ENCODE results near the gene CRADD.

CRADD gene

GRCh38 chr12:93808169-93808899 is 131.2 kb downstream of the CRADD start:
- DNase-seq (ENCODE audit: low read depth), result no peak

DNA sequence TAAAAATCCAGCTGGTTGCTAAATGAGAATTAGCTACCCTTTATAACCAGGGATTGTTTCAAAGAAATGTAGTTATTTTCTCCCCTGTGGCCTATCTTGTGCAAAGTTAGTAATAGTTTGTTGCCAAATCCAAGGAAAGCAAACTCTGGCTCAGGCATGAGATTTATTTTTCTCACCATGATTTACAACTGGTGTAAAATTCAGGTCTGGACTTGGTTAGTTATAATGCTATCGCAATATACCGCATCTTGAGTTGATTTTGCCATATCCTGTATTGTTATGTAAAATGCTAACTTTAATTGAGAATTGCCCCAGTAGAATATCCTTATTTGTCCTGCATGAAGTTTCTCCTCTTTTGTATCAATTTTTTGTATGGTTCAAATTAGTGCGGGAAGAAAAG is 135.5 kb downstream of the CRADD start:
- DNase-seq (ENCODE audit: low read depth), result peak; percentile 67

DNA sequence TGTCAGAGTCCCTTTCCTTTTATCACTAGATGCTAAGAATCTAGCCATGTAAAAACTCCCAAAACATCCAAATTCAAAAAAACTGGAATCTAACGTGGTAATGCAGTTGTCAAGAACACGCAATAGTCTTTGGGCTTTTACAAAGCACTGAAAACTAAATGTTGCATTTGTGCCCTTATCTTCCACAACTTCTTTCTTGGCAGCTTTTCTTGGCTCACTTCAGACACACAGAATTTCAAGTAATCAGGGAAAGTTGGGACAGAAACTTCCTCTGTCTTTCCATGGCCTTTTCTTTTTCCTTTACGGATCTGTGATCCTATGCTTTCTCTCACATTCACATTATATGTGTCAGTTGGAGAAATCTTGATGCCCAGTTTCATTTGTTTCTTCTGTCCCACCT is 136.0 kb downstream of the CRADD start:
- DNase-seq (ENCODE audit: low read depth), result no peak

DNA sequence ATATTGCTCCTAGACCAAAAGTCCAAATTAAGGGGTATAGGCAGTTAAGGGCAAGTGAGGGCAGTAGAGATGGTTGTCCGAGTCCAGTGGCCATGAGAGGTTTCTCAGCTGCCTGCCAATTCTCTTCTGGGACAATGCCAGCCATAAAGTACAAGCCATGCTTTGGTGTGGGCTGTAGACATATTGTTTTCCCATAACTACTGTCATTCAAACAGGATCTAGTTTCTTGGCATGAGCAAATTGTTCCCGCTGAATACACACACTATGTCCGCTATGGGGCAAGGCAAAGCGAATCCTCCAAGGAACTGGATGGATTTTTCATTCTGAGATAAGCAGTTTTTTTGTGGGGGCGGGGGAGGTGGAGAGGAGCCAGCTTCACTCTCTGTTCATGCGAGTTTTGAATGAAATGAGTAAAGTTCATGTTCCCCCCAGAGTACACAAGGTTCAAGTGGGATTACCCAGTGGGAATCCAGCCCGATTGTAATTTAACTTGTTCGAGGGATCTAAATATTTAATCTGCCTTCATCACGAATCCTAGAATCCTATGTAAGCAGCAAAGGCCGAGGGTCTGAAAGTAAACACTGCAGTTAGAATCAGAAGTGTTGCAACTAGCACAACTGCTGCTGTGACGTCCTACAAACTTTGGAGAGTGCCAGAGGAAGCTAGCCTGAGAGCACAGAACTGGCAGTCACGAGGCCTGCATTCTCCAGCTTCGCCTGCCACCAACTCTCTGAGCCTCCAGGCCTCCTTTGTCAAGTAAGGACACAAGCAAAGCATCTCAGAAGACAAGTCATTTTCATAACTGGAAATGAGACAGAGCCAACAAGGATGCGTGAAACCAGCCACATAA is 137.0 kb downstream of the CRADD start:
- no peak for DNase-seq (ENCODE audit: low read depth)

- no peak for DNase-seq (ENCODE audit: low read depth)
Measured at GRCh38 chr12:93818488-93819049, 141.4 kb downstream of the CRADD start.

DNA sequence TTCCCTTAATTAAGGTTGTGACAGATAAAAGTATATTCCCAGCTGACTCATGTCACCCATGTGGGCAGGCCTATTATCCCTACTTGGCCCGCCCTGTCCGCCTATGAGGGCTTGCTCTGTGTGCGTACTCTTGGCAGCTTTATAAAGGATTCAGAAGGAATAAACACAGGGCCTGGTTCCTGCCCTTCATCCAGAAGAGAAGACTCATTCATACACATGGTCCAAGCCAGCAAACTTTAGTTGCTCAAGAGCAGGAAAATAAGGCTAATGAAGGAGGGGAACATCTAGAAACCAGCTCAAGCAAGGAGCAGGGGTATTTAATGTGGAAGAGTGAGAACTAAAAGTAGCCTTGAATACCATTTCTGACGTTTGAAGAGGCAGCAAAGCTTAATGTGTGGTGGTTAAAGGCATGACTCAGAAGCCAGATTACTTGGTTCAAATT is 141.9 kb downstream of the CRADD start:
- DNase-seq (ENCODE audit: low read depth), result peak; percentile 69

- no peak for DNase-seq (ENCODE audit: low read depth)
Measured at GRCh38 chr12:93823616-93824391, 146.6 kb downstream of the CRADD start.

DNA sequence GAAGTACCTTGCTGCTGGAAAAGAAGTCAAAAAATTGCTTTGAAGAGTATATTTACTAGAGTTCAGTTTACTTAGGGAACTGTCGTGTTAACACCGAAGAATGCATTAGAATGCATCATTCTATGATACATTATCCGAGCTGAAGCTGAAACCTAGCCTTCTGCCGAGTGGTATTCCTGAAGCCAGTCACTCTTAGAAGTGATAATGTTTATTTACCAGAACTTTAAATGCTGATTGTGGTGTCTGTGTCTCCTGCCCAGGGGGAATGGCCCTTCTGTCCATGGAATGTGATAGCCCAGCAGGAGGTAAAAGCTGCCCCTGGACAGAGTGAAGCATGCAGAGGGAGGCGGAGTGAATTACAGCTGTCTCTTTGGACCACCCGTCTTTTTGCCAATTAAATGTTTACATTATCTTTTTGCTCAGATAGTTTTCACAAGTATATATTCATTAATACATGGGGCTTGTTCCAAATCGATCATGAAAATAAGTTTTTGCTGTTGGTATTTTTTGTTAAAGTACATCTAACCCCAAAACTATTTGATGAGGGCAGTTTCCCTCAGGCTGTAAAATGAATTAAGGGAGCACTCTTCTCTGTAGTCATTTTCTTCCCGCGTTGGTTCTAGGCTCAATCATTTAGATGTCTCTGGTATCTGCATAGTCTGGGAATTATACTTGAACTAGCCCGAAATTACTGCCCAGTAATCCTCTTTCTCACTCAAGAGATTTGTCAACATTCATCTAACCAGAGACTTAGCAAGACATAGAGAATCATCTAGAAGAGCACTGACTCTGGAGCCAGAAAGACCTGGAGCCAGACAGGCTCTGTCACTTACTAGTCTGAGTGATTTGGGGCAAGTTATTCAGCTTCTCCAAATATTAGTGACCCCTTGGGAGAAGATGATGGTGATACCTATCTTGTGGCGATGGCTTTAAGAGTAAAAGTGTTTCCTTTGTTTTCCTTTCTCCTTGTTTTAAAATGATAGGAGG is 147.6 kb downstream of the CRADD start:
- DNase-seq (ENCODE audit: low read depth), result no peak

GRCh38 chr12:93825501-93825888 is 148.3 kb downstream of the CRADD start:
- DNase-seq (ENCODE audit: low read depth), result no peak

DNA sequence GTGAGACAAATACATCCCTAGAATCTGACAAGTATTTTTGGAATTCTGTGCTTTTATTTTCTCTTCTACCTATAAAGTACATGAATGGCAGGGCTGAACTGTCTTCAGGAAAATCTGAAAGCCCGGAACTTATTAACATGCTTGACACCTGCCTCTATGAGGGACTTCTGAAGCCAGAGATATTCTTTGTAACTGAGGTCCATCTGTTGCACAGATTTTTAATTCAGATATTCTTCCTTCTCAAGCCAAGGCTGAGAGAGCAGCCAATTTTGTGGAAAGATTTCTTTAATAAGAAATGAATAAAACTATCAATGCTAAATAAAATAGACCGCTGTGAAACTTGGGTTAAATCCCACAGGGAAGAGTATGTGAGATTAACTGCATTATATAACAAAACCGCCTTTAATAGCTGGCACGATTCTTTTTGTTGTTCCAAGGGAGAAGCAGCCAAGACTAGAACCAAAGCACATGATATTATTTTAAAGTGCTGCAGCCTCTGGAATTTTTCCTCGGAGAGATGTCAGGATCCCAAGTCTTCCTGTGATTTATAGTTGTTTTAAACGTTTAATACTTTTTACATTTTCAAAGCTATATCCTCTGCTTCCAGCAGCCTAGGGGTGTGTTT is 148.9 kb downstream of the CRADD start:
- DNase-seq (ENCODE audit: low read depth), result no peak

GRCh38 chr12:93827179-93827578 is 150.0 kb downstream of the CRADD start:
- no peak for DNase-seq (ENCODE audit: low read depth)

GRCh38 chr12:93827669-93828068 is 150.5 kb downstream of the CRADD start:
- no peak for DNase-seq (ENCODE audit: low read depth)

GRCh38 chr12:93829016-93829415 is 151.8 kb downstream of the CRADD start:
- DNase-seq (ENCODE audit: low read depth), result no peak

DNA sequence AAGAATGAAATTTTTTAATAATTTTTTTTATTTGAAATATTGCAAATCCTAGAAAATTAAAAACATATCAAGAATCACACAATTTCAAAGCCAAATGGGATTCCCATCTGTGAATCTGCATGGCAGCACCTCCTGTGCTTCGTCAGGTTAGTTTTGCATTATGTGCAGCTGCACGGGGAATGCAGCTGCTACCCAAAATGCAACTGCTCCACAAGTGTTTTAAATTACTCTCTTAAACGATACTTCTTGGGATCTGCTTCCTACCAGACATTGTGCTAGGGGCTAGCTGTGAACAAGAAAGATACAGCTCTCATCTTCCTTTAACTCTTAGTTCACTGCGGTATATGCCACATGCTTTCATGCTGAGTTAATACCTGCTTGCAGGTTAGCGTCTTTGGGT is 154.2 kb downstream of the CRADD start:
- DNase-seq (ENCODE audit: low read depth), result no peak

DNA sequence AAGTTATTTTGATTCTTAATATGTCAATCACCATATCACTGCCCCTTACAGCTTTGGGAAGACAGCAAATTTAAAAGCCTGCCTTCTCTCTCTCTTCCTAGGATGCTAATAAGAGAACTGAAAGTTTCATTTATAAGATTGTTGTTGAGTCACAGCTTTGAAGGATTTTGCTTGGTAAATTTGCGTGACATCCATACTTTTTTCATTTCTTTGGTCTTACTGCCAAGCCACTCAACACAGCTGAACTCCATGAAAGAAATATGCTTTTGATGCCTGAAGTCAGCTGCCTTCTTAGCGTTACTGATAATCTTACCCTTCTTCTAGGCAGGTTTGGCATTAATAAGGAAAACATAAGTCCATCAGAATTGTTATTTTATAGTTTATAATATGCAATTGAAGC is 155.0 kb downstream of the CRADD start:
- no peak for DNase-seq (ENCODE audit: low read depth)

- DNase-seq (ENCODE audit: low read depth), result no peak
Measured at GRCh38 chr12:93833946-93834345, 156.8 kb downstream of the CRADD start.

DNA sequence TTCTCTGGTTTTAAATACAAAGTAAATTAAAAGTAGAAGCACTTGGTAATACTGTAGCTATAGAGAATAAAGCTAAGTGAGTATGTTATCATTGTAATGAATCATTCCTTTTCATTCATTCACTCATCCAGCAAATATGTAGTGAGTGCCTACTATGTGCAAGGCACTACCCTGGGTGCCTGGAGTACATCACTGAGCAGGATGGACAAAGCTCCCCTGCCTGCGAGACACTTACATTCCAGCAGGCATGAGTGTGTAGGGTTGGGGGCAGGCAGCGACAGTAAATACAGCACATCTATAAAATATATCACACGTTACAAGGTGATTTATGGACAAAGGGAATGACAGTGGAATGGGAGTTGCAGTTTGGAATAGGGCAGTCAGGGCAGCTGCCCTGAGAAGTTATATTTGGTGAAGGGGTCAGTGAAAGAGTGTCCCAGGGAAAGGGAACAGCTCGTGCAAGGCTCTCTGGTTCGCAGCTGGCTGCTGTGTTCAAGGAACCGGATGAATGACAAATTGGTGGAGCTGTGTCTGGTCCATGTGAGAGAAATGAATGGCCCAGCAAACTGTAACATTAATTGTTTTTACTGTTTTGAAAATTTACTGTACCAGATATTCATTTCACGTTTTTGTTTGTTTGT is 159.6 kb downstream of the CRADD start:
- no peak for DNase-seq (ENCODE audit: low read depth)

DNA sequence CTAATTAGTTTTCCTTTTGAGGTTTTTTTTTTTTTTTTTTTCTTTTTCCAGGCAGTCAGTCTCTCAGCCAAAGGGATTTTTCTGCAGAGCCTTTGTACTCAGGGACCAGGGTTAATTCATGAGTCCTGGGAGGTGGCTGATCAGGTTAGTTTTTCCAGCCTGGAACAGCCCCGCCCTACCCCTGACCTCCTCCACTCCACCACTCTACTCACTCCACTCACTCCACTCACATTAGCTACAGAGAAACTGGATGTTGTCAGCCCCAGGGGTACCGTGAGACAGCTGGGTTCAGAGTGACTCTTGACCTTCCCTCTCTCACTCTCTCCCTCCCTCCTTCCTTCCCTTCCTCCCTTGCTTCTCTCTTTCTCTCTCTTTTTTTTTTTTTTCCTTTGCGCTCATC is 161.0 kb downstream of the CRADD start:
- DNase-seq (ENCODE audit: low read depth), result no peak

- no peak for DNase-seq (ENCODE audit: low read depth)
Measured at GRCh38 chr12:93839064-93839463, 161.9 kb downstream of the CRADD start.

DNA sequence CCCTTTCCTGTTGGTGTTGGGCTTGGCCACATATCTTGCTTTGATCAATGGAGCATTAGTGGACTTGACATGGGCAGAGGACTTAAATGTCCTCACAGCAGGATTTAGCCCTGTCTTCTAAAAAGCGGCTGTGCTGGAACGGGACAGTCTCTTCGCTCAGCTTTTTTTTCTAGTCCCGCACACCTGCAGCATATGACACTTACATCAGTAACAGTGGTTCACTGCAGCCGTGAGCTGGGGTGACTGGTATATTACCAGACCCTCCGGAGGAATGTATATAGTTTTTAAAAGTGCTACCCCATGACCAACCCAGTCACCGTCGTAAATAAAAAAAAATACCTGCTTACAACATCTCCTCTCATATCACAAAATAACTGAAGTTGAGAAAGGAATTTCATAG is 164.5 kb downstream of the CRADD start:
- DNase-seq (ENCODE audit: low read depth), result no peak
